ENCODE data around the gene CD96. TPM values are rescaled to one million over a fixed set of nuclear protein-coding genes. Genes with fewer than 3 reads are reported as not detected.

The CD96 gene
- total RNA-seq, 1 experiment from 2014 or later, result 0.59 TPM

DNA sequence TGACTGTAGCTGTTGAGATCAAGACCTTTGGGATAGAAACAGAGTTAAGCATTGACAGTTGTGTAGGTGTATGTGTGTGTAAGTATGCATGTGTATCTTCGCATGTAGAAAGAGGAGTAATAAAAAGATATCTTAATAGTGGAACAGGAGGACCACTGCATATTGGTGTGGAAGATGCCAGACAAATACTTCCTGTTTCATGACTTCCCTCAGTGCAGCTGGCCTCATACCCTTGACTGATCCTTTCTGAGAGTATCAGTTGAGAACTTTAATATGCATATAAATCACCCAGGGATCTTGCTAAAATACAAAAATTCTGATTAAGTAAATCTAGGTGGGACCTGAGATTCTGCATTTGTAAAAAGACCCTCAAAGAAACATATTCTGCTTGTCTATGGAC is 61.7 kb downstream of the CD96 start:
- DNase-seq, result no peak
- POLR2A ChIA-PET, result no interaction called here
- CTCF ChIA-PET, result no interaction called here

DNA sequence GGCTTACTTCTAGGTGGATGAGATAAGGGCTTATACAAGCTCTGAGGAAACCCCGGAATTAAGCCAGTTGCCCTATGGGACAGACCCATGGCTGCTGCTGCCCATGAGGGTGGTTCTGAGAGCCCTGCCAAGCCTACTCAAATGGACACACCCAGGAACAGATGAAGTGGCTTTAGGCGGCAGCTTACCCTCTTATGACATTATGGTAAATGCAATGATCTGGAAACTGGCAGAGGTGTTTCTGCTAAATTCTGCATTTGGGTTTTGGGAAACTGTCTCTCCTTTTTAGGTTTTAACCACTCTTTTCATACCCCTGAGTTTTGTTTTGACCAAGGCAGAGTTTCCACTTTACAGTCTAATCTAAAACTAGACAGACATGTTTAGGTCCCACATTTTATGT is 62.1 kb downstream of the CD96 start:
- TF ChIP-seq, protein P1, sequence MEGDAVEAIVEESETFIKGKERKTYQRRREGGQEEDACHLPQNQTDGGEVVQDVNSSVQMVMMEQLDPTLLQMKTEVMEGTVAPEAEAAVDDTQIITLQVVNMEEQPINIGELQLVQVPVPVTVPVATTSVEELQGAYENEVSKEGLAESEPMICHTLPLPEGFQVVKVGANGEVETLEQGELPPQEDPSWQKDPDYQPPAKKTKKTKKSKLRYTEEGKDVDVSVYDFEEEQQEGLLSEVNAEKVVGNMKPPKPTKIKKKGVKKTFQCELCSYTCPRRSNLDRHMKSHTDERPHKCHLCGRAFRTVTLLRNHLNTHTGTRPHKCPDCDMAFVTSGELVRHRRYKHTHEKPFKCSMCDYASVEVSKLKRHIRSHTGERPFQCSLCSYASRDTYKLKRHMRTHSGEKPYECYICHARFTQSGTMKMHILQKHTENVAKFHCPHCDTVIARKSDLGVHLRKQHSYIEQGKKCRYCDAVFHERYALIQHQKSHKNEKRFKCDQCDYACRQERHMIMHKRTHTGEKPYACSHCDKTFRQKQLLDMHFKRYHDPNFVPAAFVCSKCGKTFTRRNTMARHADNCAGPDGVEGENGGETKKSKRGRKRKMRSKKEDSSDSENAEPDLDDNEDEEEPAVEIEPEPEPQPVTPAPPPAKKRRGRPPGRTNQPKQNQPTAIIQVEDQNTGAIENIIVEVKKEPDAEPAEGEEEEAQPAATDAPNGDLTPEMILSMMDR (IDR thresholded peaks at IDR 0.05; ENCODE audit: insufficient read depth in 1 of 2, low read depth in 1 of 2, low read length in 1 of 2, severe bottlenecking in 1 of 2, unreplicated experiment in 1 of 2), result no peak

More for the DNA sequence above, 61.7 kb downstream of the CD96 start:
- peaks cover 4% of the 10 kb centered on the region for H3K27me3 Mint-ChIP-seq (ENCODE audit: insufficient read depth, unreplicated experiment)
- no peaks in the 10 kb centered on the region for H3K36me3 ChIP-seq (ENCODE audit: control insufficient read depth, insufficient read depth, low read length)
- intact Hi-C loops (cut with micrococcal nuclease; ENCODE audit: unreplicated experiment), result no loop called here
- H3K4me3 Mint-ChIP-seq (ENCODE audit: unreplicated experiment), result no peak overlapping the region
- H3K27ac Mint-ChIP-seq (ENCODE audit: unreplicated experiment), result no peak overlapping the region
- no peak overlapping the region for H3K4me3 ChIP-seq (ENCODE audit: low read depth, low read length)
- BruUV-seq (replicated peaks), result no TSS peak
- H3K27me3 ChIP-seq (replicated peaks; ENCODE audit: control insufficient read depth, insufficient read depth, low read length), result no peaks in the 10 kb centered on the region; the same call in 1 of the 2 replicates
- H3K4me1 ChIP-seq, result no peaks in the 10 kb centered on the region
- H3K4me1 Mint-ChIP-seq (ENCODE audit: low read depth, unreplicated experiment), result no peaks in the 10 kb centered on the region
- H3K36me3 Mint-ChIP-seq (ENCODE audit: insufficient read depth, unreplicated experiment), result no peaks in the 10 kb centered on the region
- no peaks in the 10 kb centered on the region for H3K9me3 ChIP-seq
- no peaks in the 10 kb centered on the region for H3K9me3 Mint-ChIP-seq (ENCODE audit: unreplicated experiment)
- TF ChIP-seq, protein P1 (IDR thresholded peaks at IDR 0.05; ENCODE audit: insufficient read depth in 1 of 2, low read depth in 1 of 2, low read length in 1 of 2, severe bottlenecking in 1 of 2, unreplicated experiment in 1 of 2), result no peak

DNA sequence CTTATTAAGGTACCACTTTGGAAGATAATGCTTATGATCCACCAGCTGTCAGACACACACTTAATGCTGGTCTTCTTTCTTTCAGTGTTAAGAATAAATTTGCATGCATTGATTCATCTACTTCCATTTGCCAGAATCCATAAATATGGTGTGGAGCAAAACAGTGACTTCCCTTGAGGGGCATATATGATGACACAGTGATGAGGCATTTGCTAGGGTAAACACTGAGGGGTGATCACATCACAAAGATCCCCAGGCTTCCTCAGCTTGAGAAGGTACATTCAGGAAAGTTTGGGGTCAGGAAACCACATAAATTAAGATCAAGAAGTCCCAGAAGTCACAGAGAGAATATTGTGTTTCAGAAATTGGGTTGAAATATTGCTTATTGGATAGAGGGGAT is 63.0 kb downstream of the CD96 start:
- H3K4me1 Mint-ChIP-seq (ENCODE audit: low read depth, unreplicated experiment), result no peaks in the 10 kb centered on the region
- intact Hi-C loops (cut with micrococcal nuclease; ENCODE audit: unreplicated experiment), result no loop called here

More for the DNA sequence above, 62.1 kb downstream of the CD96 start:
- ChIA-PET CTCF (no interaction called here), POLR2A (no interaction called here)
- no peaks in the 10 kb centered on the region for H3K4me1 ChIP-seq
- no peak for DNase-seq
- intact Hi-C loops (cut with micrococcal nuclease; ENCODE audit: unreplicated experiment), result no loop called here
- Mint-ChIP-seq H3K4me1 (ENCODE audit: low read depth, unreplicated experiment) (no peaks in the 10 kb centered on the region), H3K36me3 (ENCODE audit: insufficient read depth, unreplicated experiment) (no peaks in the 10 kb centered on the region), H3K9me3 (ENCODE audit: unreplicated experiment) (no peaks in the 10 kb centered on the region), H3K4me3 (ENCODE audit: unreplicated experiment) (no peak overlapping the region), H3K27me3 (ENCODE audit: insufficient read depth, unreplicated experiment) (peaks cover 4% of the 10 kb centered on the region), H3K27ac (ENCODE audit: unreplicated experiment) (no peak overlapping the region)
- no peak overlapping the region for H3K4me3 ChIP-seq (ENCODE audit: low read depth, low read length)
- no peaks in the 10 kb centered on the region for H3K9me3 ChIP-seq
- no peaks in the 10 kb centered on the region; the same call in 1 of the 2 replicates for H3K27me3 ChIP-seq (replicated peaks; ENCODE audit: control insufficient read depth, insufficient read depth, low read length)
- BruUV-seq (replicated peaks), result no TSS peak
- no peaks in the 10 kb centered on the region for H3K36me3 ChIP-seq (ENCODE audit: control insufficient read depth, insufficient read depth, low read length)

More for the DNA sequence above, 63.0 kb downstream of the CD96 start:
- no TSS peak for BruUV-seq (replicated peaks)
- Mint-ChIP-seq H3K27ac (ENCODE audit: unreplicated experiment) (no peak overlapping the region), H3K36me3 (ENCODE audit: insufficient read depth, unreplicated experiment) (no peaks in the 10 kb centered on the region), H3K27me3 (ENCODE audit: insufficient read depth, unreplicated experiment) (peaks cover 4% of the 10 kb centered on the region), H3K9me3 (ENCODE audit: unreplicated experiment) (no peaks in the 10 kb centered on the region), H3K4me3 (ENCODE audit: unreplicated experiment) (no peak overlapping the region)
- DNase-seq, result no peak
- no peaks in the 10 kb centered on the region; the same call in 1 of the 2 replicates for H3K27me3 ChIP-seq (replicated peaks; ENCODE audit: control insufficient read depth, insufficient read depth, low read length)
- TF ChIP-seq, protein P1 (IDR thresholded peaks at IDR 0.05; ENCODE audit: insufficient read depth in 1 of 2, low read depth in 1 of 2, low read length in 1 of 2, severe bottlenecking in 1 of 2, unreplicated experiment in 1 of 2), result no peak
- ChIA-PET CTCF (no interaction called here), POLR2A (no interaction called here)
- H3K9me3 ChIP-seq, result no peaks in the 10 kb centered on the region
- no peaks in the 10 kb centered on the region for H3K36me3 ChIP-seq (ENCODE audit: control insufficient read depth, insufficient read depth, low read length)
- H3K4me3 ChIP-seq (ENCODE audit: low read depth, low read length), result no peak overlapping the region
- no peaks in the 10 kb centered on the region for H3K4me1 ChIP-seq
